HEK293 (cell line): ENCODE results near the gene OTOP3.

Experiments used
- KLF8 ChIP-seq: fragments of 450-650 bp; formaldehyde crosslinking; IDR thresholded peaks from 2 replicates; pipeline ENCODE4 v1.5.1; 2016; ENCODE audit warnings: missing biosample characterization, missing genetic modification characterization
- RBAK ChIP-seq: fragments of 450-650 bp; formaldehyde crosslinking; IDR thresholded peaks from 2 replicates; pipeline ENCODE4 v1.5.1; 2016; ENCODE audit warnings: missing biosample characterization, missing genetic modification characterization
- REPIN1 ChIP-seq: fragments of 450-650 bp; formaldehyde crosslinking; IDR thresholded peaks from 2 replicates; pipeline ENCODE4 v1.5.1; 2017; ENCODE audit warnings: missing biosample characterization, missing genetic modification characterization, low read depth
- YY1 ChIP-seq: fragments of 450-650 bp; formaldehyde crosslinking; IDR thresholded peaks from 2 replicates; pipeline ENCODE4 v1.5.1; 2018; ENCODE audit warnings: missing biosample characterization, missing genetic modification characterization
- ZBTB1 ChIP-seq: fragments of 450-650 bp; formaldehyde crosslinking; IDR thresholded peaks from 2 replicates; pipeline ENCODE4 v1.5.1; 2016; ENCODE audit warnings: missing biosample characterization, missing genetic modification characterization
- ZBTB7A ChIP-seq: fragments of 450-650 bp; formaldehyde crosslinking; IDR thresholded peaks from 2 replicates; pipeline ENCODE4 v1.5.1; 2016; ENCODE audit warnings: low read depth, missing biosample characterization, missing genetic modification characterization
- ZNF146 ChIP-seq: fragments of 450-650 bp; formaldehyde crosslinking; IDR thresholded peaks from 2 replicates; pipeline ENCODE4 v1.5.1; 2016; ENCODE audit warnings: missing biosample characterization, missing genetic modification characterization
- ZNF274 ChIP-seq, 2 experiments: fragments of 200-500 bp in 1 of 2; fragments of 450-650 bp in 1 of 2; sonication (Bioruptor generic) in 1 of 2; formaldehyde crosslinking in 1 of 2; IDR thresholded peaks; 2 replicates each; pipeline versions ENCODE4 v1.5.1 to v1.6.1; 2014 to 2016; ENCODE audit warnings: borderline replicate concordance in 1 of 2, inconsistent platforms in 1 of 2, low read length in 1 of 2, missing biosample characterization in 1 of 2, missing genetic modification characterization in 1 of 2
- ZNF354C ChIP-seq: fragments of 450-650 bp; formaldehyde crosslinking; IDR thresholded peaks from 2 replicates; pipeline ENCODE4 v1.5.1; 2016; ENCODE audit warnings: missing biosample characterization, missing genetic modification characterization, low read depth, borderline replicate concordance
- ZNF48 ChIP-seq: fragments of 450-650 bp; formaldehyde crosslinking; IDR thresholded peaks from 2 replicates; pipeline ENCODE4 v1.5.1; 2016; ENCODE audit warnings: missing biosample characterization, missing genetic modification characterization
- ZNF610 ChIP-seq: fragments of 450-650 bp; formaldehyde crosslinking; IDR thresholded peaks from 2 replicates; pipeline ENCODE4 v1.5.1; 2016; ENCODE audit warnings: missing biosample characterization, missing genetic modification characterization, borderline replicate concordance
- ZNF660 ChIP-seq: fragments of 450-650 bp; IDR thresholded peaks from 2 replicates; pipeline ENCODE4 v1.5.1; 2018; ENCODE audit warnings: missing biosample characterization, mild to moderate bottlenecking, missing genetic modification characterization
- TF ChIP-seq, protein P1 (sequence below): fragments of 450-650 bp; formaldehyde crosslinking; IDR thresholded peaks from 2 replicates; pipeline ENCODE4 v1.5.1; 2016; ENCODE audit warnings: missing biosample characterization, missing genetic modification characterization
- TF ChIP-seq, protein P2 (sequence below): fragments of 450-650 bp; formaldehyde crosslinking; IDR thresholded peaks from 2 replicates; pipeline ENCODE4; 2016; ENCODE audit warnings: missing biosample characterization, missing genetic modification characterization

DNA sequence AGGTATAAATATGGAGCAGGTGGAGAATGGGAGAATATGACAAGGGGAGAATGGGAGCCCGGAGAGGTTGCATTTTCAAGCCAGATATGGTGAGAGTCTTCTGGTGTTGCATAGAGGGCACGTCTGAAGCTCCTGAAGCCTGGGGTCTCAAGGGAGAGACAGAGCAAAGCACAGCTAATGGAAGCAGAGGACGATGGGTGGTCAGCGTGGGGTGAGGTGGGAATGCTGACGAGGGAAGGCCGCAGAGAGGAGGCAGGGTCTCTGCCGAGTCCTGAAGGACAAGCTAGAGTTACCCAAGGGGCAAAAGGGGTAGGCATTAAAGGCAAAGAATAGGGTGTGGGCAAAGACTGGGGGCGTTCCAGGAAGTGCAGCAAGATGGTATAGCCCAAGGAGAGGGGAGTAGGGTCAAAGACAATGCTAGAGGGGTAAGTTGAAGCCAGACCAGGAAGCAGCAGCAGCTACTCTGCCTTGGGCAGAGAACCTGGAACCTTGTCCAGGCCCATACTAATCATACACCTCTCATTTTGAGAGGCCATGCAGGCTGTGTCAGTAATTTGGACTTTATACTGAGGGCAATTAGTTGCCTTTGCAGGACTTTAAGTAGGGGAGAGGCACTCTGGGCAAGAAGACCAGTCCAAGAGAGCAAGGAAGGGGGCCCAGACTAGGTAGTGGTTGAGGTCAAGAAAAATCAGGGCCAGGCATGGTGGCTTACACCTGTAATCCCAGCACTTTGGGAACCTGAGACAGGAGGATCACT, 2.7 kb downstream of the OTOP3 start:
- TF ChIP-seq, protein P1, sequence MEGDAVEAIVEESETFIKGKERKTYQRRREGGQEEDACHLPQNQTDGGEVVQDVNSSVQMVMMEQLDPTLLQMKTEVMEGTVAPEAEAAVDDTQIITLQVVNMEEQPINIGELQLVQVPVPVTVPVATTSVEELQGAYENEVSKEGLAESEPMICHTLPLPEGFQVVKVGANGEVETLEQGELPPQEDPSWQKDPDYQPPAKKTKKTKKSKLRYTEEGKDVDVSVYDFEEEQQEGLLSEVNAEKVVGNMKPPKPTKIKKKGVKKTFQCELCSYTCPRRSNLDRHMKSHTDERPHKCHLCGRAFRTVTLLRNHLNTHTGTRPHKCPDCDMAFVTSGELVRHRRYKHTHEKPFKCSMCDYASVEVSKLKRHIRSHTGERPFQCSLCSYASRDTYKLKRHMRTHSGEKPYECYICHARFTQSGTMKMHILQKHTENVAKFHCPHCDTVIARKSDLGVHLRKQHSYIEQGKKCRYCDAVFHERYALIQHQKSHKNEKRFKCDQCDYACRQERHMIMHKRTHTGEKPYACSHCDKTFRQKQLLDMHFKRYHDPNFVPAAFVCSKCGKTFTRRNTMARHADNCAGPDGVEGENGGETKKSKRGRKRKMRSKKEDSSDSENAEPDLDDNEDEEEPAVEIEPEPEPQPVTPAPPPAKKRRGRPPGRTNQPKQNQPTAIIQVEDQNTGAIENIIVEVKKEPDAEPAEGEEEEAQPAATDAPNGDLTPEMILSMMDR, result no peak
- no peak for TF ChIP-seq ZNF274 (IDR thresholded peaks at IDR 0.05; ENCODE audit: low read length)
- TF ChIP-seq ZNF274 (tag by site-specific recombination; IDR thresholded peaks at IDR 0.05; ENCODE audit: borderline replicate concordance), result no peak
- no peak for TF ChIP-seq ZNF610 (tag by site-specific recombination)
- TF ChIP-seq RBAK (tag by site-specific recombination), result no peak
- TF ChIP-seq YY1 (tag by site-specific recombination), result no peak
- no peak for TF ChIP-seq ZNF146
- TF ChIP-seq, protein P2, sequence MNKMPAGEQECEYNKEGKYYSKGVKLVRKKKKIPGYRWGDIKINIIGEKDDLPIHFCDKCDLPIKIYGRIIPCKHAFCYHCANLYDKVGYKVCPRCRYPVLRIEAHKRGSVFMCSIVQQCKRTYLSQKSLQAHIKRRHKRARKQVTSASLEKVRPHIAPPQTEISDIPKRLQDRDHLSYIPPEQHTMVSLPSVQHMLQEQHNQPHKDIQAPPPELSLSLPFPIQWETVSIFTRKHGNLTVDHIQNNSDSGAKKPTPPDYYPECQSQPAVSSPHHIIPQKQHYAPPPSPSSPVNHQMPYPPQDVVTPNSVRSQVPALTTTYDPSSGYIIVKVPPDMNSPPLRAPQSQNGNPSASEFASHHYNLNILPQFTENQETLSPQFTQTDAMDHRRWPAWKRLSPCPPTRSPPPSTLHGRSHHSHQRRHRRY (tag by site-specific recombination), result no peak
- TF ChIP-seq KLF8 (tag by site-specific recombination), result no peak
- TF ChIP-seq ZBTB1, result no peak
- TF ChIP-seq ZBTB7A (tag by site-specific recombination), result no peak
- TF ChIP-seq REPIN1, result no peak
- no peak for TF ChIP-seq ZNF660 (tag by site-specific recombination)
- no peak for TF ChIP-seq ZNF48
- TF ChIP-seq ZNF354C (tag by site-specific recombination), result no peak
